Occipital lobe (tissue), 3 donors: Measurements from ENCODE around the gene GOLGA8J. TPM values are rescaled to one million over a fixed set of nuclear protein-coding genes. Genes with fewer than 3 reads are reported as not detected.
"Not testable (repeated sequence)": the region's sequence is repeated elsewhere in the genome, so short reads cannot be mapped to it uniquely, and the experiment has no call there.

Experiments
- DNase-seq: peaks from one replicate; lab custom pipeline; 2025; lab: John Stamatoyannopoulos, UW
- small RNA-seq: library from RNA; depleted of rRNA; stranded (forward); fragments of <200 nt; gene quantifications from one replicate; pipeline ENCODE3, GENCODE V24; 2014
- total RNA-seq: library from RNA; depleted of rRNA; stranded (reverse); fragments of >200 nt; gene quantifications from one replicate; pipeline ENCODE4 v1.2.3, GENCODE V29; 2014

The GOLGA8J gene
- total RNA-seq, 1 donor from 2014 or later: not detected

DNA sequence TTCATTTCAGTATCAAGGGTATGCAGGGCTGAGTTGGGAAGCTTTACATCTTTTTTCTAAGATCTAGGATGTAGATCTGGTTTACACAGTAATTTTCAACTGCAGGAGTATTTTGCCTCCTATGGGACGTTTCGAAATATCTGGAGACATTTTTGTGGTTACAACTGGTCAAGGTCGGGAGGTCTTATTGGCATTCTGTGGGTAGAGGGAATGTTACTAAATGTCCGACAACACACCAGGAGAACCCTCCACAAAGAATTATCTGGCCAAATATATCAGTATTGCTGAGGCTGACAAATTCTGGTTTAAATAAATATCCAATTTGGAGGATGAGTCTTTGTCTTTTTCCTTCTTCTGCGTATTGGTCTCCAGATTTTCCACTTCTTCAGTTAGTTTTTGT, 1.9 kb upstream of the GOLGA8J start:
- DNase-seq: not testable (repeated sequence)

DNA sequence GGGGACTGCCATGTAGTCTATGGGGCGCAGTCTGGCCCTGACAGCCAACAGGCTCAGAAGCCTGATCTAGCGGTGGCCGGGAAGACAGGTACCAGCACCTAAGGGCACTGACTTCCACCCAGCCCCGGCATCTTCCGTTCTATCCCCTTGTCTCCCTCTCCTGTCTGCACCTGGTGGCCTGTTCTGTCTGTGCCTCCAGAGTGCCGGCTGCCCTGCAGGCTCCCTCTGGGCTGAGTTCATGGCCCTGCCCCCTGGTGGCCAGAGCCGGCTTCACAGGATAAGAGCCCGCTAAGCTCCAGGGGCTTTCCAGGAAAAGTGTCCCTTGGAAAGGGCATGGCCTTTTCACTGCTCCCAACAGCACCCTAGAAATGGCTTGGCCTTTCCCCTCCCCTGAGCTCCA, 15.1 kb downstream of the GOLGA8J start:
- not testable (repeated sequence) for DNase-seq

DNA sequence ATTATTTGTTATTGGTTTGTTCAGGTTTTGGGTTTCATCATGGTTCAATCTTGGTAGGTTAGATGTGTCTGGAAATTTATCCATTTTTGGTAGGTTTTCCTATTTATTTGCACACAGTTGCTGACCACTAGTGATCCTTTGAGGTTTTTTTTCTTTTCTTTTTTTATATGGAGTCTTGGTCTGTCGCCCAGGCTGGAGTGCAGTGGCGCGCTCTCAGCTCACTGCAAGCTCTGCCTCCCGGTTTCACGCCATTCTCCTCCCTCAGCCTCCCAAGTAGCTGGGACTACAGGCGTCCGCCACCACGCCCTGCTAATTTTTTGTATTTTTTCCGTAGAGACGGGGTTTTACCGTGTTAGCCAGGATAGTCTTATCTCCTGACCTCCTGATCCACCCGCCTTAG, 20.1 kb downstream of the GOLGA8J start:
- DNase-seq: not testable (repeated sequence)

GRCh38 chr15:30103941-30104507, 21.3 kb downstream of the GOLGA8J start:
- DNase-seq: not testable (repeated sequence)

GRCh38 chr15:30110591-30110990, 27.8 kb downstream of the GOLGA8J start:
- not testable (repeated sequence) for DNase-seq

GRCh38 chr15:30130066-30130465, 47.3 kb downstream of the GOLGA8J start:
- DNase-seq: not testable (repeated sequence)

GRCh38 chr15:30134751-30135150, 52.0 kb downstream of the GOLGA8J start, which contains the start of gene GOLGA8T:
TSS of gene GOLGA8T (plus strand) at chr15:30135051. CDS start at chr15:30135149, 98 bp downstream.
- DNase-seq: not testable (repeated sequence)

Small RNAs within 50 kb of the gene (small RNA-seq; reads per million reads assigned to genes)
- not detected for gene RF00096
- gene RN7SL673P: not detected

Other genes starting within 250 kb of the GOLGA8J start
- gene GOLGA8T, start 52.1 kb downstream of the GOLGA8J start, total RNA-seq: 0.16 TPM